Measurements from ENCODE around the gene CCDC102A.

CCDC102A gene

DNA sequence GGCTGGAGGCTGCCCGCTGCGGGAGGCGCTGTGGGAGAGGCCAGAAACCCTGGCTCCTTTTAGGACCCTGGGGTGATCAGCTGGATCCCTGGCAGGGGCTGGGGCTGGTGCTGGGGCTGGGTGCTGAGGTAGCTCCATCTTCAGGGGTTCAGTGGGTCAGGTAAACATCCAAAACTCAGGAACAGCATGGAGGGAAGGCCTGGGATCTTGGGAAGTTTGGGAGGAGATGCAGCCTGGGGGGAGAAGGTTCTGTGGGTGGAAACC lies 27.0 kb upstream of the CCDC102A start:
- TF ChIP-seq, protein P1, sequence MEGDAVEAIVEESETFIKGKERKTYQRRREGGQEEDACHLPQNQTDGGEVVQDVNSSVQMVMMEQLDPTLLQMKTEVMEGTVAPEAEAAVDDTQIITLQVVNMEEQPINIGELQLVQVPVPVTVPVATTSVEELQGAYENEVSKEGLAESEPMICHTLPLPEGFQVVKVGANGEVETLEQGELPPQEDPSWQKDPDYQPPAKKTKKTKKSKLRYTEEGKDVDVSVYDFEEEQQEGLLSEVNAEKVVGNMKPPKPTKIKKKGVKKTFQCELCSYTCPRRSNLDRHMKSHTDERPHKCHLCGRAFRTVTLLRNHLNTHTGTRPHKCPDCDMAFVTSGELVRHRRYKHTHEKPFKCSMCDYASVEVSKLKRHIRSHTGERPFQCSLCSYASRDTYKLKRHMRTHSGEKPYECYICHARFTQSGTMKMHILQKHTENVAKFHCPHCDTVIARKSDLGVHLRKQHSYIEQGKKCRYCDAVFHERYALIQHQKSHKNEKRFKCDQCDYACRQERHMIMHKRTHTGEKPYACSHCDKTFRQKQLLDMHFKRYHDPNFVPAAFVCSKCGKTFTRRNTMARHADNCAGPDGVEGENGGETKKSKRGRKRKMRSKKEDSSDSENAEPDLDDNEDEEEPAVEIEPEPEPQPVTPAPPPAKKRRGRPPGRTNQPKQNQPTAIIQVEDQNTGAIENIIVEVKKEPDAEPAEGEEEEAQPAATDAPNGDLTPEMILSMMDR (IDR thresholded peaks at IDR 0.05) = no peak

DNA sequence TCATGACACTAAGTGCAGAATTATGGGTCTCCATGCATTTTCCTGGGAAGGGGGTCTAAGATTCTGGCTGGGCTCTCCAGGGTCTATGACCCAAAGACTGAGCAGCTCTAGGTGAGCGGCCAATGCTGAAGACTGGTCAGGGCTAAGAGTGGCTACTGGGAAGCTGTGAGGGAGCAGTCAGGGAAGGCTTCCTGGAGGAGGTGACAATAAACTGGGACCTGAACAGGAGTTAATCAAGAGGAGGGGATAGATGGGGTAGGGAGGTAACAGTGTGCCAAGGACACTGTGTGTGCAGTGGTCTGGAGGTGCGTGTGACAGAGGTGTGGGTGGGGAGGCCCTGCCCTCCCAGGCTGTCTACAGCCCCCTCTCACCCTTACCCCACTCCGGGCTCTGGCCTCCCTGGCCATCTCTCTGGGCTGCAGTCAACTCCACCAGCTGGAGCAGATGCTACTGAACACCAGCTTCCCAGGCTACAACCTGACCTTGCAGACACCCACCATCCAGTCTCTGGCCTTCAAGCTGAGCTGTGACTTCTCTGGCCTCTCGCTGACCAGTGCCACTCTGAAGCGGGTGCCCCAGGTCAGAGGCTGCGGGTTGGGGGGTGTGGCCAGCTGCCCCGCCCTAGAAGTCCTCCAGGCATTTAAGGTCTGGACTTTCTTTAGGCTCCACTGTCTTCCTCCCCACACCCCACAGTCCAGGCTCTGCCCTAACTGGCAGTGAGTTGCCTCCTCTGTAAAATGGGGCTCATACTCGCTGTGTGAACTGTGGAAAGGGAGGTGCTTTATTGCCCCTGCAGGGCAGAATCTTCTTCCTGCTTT lies 26.5 kb upstream of the CCDC102A start:
- TF ChIP-seq, protein P1 (IDR thresholded peaks at IDR 0.05) = no peak

DNA sequence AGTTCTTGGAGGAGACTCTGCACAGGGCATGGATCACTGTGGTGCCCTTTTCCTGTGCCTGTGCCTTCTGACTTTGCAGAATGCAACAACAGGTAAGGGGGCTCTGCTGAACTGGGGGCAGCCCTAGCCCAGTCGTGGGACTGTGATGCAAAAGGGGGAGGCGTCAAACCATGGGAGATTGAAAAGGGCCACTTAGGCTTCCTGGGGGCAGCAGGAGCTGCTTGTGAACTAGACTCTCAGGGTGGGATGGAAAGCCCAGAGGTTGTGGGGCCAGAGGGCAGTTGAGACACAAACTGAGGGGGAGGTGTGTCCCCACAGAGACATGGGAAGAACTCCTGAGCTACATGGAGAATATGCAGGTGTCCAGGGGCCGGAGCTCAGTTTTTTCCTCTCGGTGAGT lies 25.7 kb upstream of the CCDC102A start:
- TF ChIP-seq, protein P1 (IDR thresholded peaks at IDR 0.05) = no peak

DNA sequence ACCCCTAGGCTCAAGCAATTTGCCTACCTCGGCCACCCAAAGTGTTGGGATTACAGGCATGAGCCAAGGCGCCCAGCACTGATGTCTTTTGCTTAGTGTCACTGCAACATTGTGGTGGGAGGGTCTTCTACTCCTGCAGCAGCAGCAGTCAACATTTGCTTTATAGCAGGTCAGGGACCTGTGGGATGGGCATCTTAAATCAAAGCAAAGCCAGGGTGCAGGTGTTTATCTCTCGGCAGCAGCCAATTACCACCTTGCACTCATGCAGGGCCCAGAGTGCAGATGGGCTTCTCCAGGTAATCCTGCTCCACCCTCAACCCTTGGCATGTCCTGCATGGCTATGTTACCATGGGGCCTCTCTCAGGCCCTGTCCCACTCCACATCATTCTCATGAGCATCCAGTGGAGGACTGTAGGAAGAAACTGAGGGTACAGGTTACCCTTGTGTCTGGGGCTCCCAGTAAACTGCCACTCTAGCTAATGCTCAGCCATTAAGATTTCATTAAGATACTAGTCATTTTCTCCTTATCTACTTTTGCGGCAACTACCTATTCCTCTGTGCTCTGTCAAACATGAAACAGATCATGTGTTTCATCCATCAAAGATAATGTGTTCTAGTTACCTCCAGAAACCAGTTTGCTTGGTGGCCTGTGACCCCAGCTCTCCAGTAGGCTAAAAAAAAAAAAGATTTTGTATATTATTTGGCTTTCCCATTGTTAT lies 22.9 kb upstream of the CCDC102A start:
- TF ChIP-seq, protein P1 (IDR thresholded peaks at IDR 0.05) = no peak

DNA sequence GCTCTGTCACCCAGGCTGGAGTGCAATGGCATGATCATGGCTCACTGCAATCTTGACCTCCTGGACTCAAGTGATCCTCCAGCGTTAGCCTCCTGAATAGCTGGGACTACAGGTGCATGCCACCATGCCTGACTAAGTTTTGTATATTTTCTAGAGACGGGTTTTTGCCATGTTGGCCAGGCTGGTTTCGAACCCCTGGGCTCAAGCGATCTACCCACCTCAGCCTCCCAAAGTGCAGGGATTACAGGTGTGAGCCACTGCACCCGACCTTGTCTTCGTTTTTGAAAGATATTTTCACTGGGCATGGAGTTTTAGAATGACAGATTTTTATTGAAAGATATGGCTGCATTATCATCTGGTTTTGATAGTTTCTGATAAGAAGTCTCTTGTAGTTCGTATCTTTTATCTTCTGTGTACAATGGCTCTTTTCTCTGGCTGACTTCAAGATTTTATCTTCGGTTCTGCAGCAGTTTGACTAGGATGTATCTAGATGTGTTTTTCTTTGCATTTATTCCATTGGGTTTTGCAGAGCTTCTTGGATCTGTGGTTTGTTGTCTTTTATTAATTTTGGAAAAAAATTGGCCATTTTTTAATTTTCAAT lies 20.7 kb upstream of the CCDC102A start:
- TF ChIP-seq, protein P1 (IDR thresholded peaks at IDR 0.05) = no peak

DNA sequence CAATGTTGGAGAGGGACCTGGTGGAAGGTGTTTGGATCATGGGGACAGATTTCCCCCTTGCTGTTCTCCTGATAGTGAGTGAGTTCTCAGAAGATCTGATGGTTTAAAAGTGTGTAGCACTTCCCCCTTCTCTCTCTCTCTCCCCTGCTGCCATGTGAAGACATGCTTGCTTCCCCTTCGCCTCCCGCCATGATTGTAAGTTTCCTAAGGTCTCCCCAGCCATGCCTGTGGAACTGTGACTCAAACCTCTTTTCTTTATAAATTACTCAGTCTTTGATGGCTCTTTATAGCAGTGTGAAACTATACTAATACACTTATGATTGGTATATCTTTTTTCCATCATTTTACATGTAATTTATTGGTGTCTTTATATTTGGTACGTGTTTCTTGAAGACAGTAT lies 19.5 kb upstream of the CCDC102A start:
- TF ChIP-seq, protein P1 (IDR thresholded peaks at IDR 0.05) = no peak

DNA sequence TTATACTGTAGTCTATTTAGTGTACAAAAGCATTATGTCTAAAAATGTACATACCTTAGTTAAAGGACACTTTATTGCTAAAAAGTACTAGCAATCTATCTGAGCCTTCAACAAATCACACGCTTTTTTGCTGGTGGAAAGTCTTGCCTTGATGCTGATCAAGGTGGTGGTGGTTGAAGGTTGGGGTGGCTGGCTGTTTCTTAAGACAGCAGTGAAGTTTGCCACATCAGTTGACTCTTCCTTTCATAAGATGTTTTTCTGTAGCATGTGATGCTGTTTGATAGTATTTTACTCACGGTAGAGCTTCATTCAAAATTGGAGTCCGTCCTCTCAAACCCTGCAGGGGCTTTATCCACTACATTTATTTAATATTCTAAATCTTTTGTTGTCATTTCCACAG lies 14.7 kb upstream of the CCDC102A start:
- TF ChIP-seq, protein P1 (IDR thresholded peaks at IDR 0.05) = no peak

Data from LNCAP (cell line).